GM23338 (cell line): ENCODE results near the gene TMED10. TPM values are rescaled to one million over a fixed set of nuclear protein-coding genes. Genes with fewer than 3 reads are reported as not detected.

Source experiments
- ATAC-seq: fragments of 200-7000 bp; cut with Tn5 transposase; 3 replicates; pipeline ENCODE4 v1.9.1; 2020
- DNase-seq: peaks from one replicate; pipeline ENCODE4 v3.0.0-alpha.2; 2015; ENCODE audit warnings: low spot score
- H2AFZ ChIP-seq: fragments of 200-600 bp; sonication (generic); 2 replicates; pipeline ENCODE4 v1.8.0; 2016; ENCODE audit warnings: antibody characterized with exemption, mild to moderate bottlenecking, moderate library complexity
- H3F3A ChIP-seq: fragments of 200-600 bp; sonication (generic); replicated peaks from 2 replicates; pipeline ENCODE4 v1.8.0; 2017; ENCODE audit warnings: antibody characterized with exemption, mixed run types, low read depth
- H3K27ac ChIP-seq: fragments of 200-600 bp; sonication (generic); 2 replicates; pipeline ENCODE4 v1.6.1; 2016; ENCODE audit warnings: low read depth
- H3K27me3 ChIP-seq: fragments of 200-600 bp; sonication (generic); 2 replicates; pipeline ENCODE4 v1.8.0; 2016; ENCODE audit warnings: mild to moderate bottlenecking, mixed run types, moderate library complexity; ENCODE audit not compliant: insufficient read depth
- H3K36me3 ChIP-seq: fragments of 200-600 bp; sonication (generic); 2 replicates; pipeline ENCODE4 v1.8.0; 2016; ENCODE audit warnings: mild to moderate bottlenecking; ENCODE audit not compliant: insufficient read depth
- H3K4me1 ChIP-seq: fragments of 200-600 bp; sonication (generic); 2 replicates; pipeline ENCODE4 v1.8.0; 2016; ENCODE audit warnings: mild to moderate bottlenecking, moderate library complexity; ENCODE audit not compliant: insufficient read depth
- H3K4me2 ChIP-seq: fragments of 200-600 bp; sonication (generic); 2 replicates; pipeline ENCODE4 v1.7.1; 2017; ENCODE audit warnings: mixed run types
- H3K4me3 ChIP-seq: fragments of 200-600 bp; sonication (generic); 2 replicates; pipeline ENCODE4 v1.6.1; 2016; ENCODE audit warnings: mixed run types
- H3K79me2 ChIP-seq: fragments of 200-600 bp; sonication (generic); replicated peaks from 2 replicates; pipeline ENCODE4 v1.8.0; 2017; ENCODE audit warnings: mild to moderate bottlenecking; ENCODE audit not compliant: insufficient read depth
- H3K9me2 ChIP-seq: fragments of 200-600 bp; sonication (generic); 2 replicates; pipeline ENCODE4 v1.8.0; 2017; ENCODE audit not compliant: insufficient read depth
- H4K20me1 ChIP-seq: fragments of 200-600 bp; sonication (generic); replicated peaks from 2 replicates; pipeline ENCODE4 v1.8.0; 2017; ENCODE audit warnings: mild to moderate bottlenecking; ENCODE audit not compliant: insufficient read depth
- H3K27ac Mint-ChIP-seq: 2 replicates; pipeline ENCODE4 v1.8.0; 2020; ENCODE audit warnings: inconsistent platforms, mild to moderate bottlenecking, moderate library complexity, mixed read lengths
- H3K27me3 Mint-ChIP-seq: 3 replicates; pipeline ENCODE4 v1.8.0; 2022; ENCODE audit warnings: low read depth, mild to moderate bottlenecking, moderate library complexity, mixed read lengths, inconsistent platforms; ENCODE audit not compliant: insufficient read depth, poor library complexity
- H3K36me3 Mint-ChIP-seq: 3 replicates; pipeline ENCODE4 v1.8.0; 2021; ENCODE audit warnings: low read depth, mild to moderate bottlenecking, inconsistent platforms, moderate library complexity, mixed read lengths
- H3K4me1 Mint-ChIP-seq: 3 replicates; pipeline ENCODE4 v1.8.0; 2020; ENCODE audit warnings: mild to moderate bottlenecking, inconsistent platforms, mixed read lengths
- H3K4me3 Mint-ChIP-seq: 3 replicates; pipeline ENCODE4 v1.8.0; 2021; ENCODE audit warnings: moderate library complexity, mild to moderate bottlenecking, inconsistent platforms, mixed read lengths
- H3K9me3 Mint-ChIP-seq: 3 replicates; pipeline ENCODE4 v1.8.0; 2020; ENCODE audit warnings: moderate library complexity, mild to moderate bottlenecking, inconsistent platforms, mixed read lengths
- CREB1 ChIP-seq: fragments of 250-450 bp; sonication (Bioruptor Pico); IDR thresholded peaks from 2 replicates; pipeline ENCODE4 v1.5.0; 2020; ENCODE audit warnings: low read depth, mild to moderate bottlenecking, moderate library complexity
- CTCF ChIP-seq, 2 experiments: fragments of 200-600 bp in 1 of 2; sonication (generic) in 1 of 2; conservative IDR thresholded peaks; 2 replicates each; pipeline versions ENCODE4 v1.5.1 to v1.6.1; 2016 to 2017; ENCODE audit warnings: antibody characterized with exemption in 2 of 2, low read depth in 2 of 2, mild to moderate bottlenecking in 2 of 2, moderate library complexity in 1 of 2
- ETS1 ChIP-seq: IDR thresholded peaks from 2 replicates; pipeline ENCODE4 v1.6.1; 2016; ENCODE audit warnings: antibody characterized with exemption
- EZH2 ChIP-seq: fragments of 200-600 bp; sonication (generic); IDR thresholded peaks from one replicate; pipeline ENCODE4 v1.8.0; 2017; ENCODE audit warnings: antibody characterized with exemption, mild to moderate bottlenecking, low read depth; ENCODE audit not compliant: unreplicated experiment
- EZH2phosphoT487 ChIP-seq: fragments of 200-600 bp; sonication (generic); IDR thresholded peaks from one replicate; pipeline ENCODE4 v1.8.1; 2018; ENCODE audit warnings: antibody characterized with exemption; ENCODE audit not compliant: unreplicated experiment
- JUNB ChIP-seq: IDR thresholded peaks from one replicate; pipeline ENCODE4 v1.6.1; 2016; ENCODE audit warnings: antibody characterized with exemption; ENCODE audit not compliant: unreplicated experiment
- NANOG ChIP-seq: IDR thresholded peaks from 2 replicates; pipeline ENCODE4 v1.6.1; 2016; ENCODE audit warnings: antibody characterized with exemption, borderline replicate concordance
- POLR2AphosphoS5 ChIP-seq: IDR thresholded peaks from 2 replicates; pipeline ENCODE4 v1.6.1; 2016; ENCODE audit warnings: antibody characterized with exemption, low read depth
- REST ChIP-seq: IDR thresholded peaks from one replicate; pipeline ENCODE4 v1.6.1; 2018; ENCODE audit warnings: antibody characterized with exemption; ENCODE audit not compliant: unreplicated experiment
- STAT1 ChIP-seq: IDR thresholded peaks from one replicate; pipeline ENCODE4 v1.6.1; 2016; ENCODE audit warnings: antibody characterized with exemption; ENCODE audit not compliant: unreplicated experiment
- ZNF114 ChIP-seq: fragments of 250-450 bp; sonication (Bioruptor Pico); IDR thresholded peaks from 2 replicates; pipeline ENCODE4 v1.5.0; 2020; ENCODE audit warnings: mild to moderate bottlenecking, moderate library complexity
- ZNF331 ChIP-seq: fragments of 250-450 bp; sonication (Bioruptor Pico); IDR thresholded peaks from 2 replicates; pipeline ENCODE4 v1.5.0; 2020; ENCODE audit warnings: low read depth, mild to moderate bottlenecking, moderate library complexity
- ZNF462 ChIP-seq: fragments of 250-450 bp; sonication (Bioruptor Pico); IDR thresholded peaks from 2 replicates; pipeline ENCODE4 v1.5.0; 2020; ENCODE audit warnings: mild to moderate bottlenecking, moderate library complexity
- polyA plus RNA-seq: library from polyadenylated mRNA; unstranded; fragments of >200 nt; fragmentation: Nextera tagmentation; extraction: Ambion mirVana; gene quantifications from 2 replicates; pipeline ENCODE4 v1.2.1, GENCODE V29; 2016
- total RNA-seq: library from RNA; depleted of rRNA; stranded (reverse); fragments of >200 nt; shearing (Covaris generic); gene quantifications from 2 replicates; pipeline ENCODE4 v1.2.3, GENCODE V29; 2014

Gene TMED10
- total and polyA plus RNA-seq, 2 experiments from 2014 or later: 180 to 196 TPM

GRCh38 chr14:75190023-75190422, 13.6 kb upstream of the TMED10 start:
- ATAC-seq (no peak), DNase-seq (no peak)
- Histone ChIP-seq H3K27ac (no peak overlapping the region), H3K4me1 (no peaks in the 10 kb centered on the region), H4K20me1 (no peaks in the 10 kb centered on the region), H3K27me3 (no peaks in the 10 kb centered on the region), H3K4me2 (no peak overlapping the region), H2AFZ (no peak overlapping the region), H3F3A (no peaks in the 10 kb centered on the region), H3K4me3 (no peak overlapping the region), H3K36me3 (no peaks in the 10 kb centered on the region), H3K9me2 (no peaks in the 10 kb centered on the region), H3K79me2 (no peaks in the 10 kb centered on the region)
- Mint-ChIP-seq H3K4me3 (no peak overlapping the region), H3K27ac (no peak overlapping the region), H3K36me3 (no peaks in the 10 kb centered on the region), H3K9me3 (no peaks in the 10 kb centered on the region), H3K4me1 (no peaks in the 10 kb centered on the region), H3K27me3 (peaks cover 14% of the 10 kb centered on the region)
- TF ChIP-seq JUNB (no peak), ZNF114 (CRISPR knock-in tag) (no peak), EZH2 (no peak), STAT1 (no peak), CTCF (conservative IDR thresholded peaks at IDR 0.05; ENCODE audit: low read depth in 2 of 2) (no peak), ZNF331 (CRISPR knock-in tag) (no peak), ZNF462 (CRISPR knock-in tag) (no peak), EZH2phosphoT487 (no peak), CREB1 (no peak), NANOG (no peak), REST (no peak), POLR2AphosphoS5 (no peak), ETS1 (no peak)
